IMR-90 (cell line): ENCODE results near the gene PREP.

Experiments used
- CEBPB ChIP-seq: IDR thresholded peaks from 2 replicates; pipeline ENCODE4 v1.6.1; 2012; ENCODE audit warnings: low read depth, low read length, improper control_type of control experiment
- MAFK ChIP-seq: IDR thresholded peaks from 2 replicates; pipeline ENCODE4 v1.6.1; 2012; ENCODE audit warnings: low read depth, low read length, improper control_type of control experiment
- MXI1 ChIP-seq: IDR thresholded peaks from 2 replicates; pipeline ENCODE4 v1.6.1; 2012; ENCODE audit warnings: low read depth, mild to moderate bottlenecking, low read length, moderate library complexity, borderline replicate concordance
- POLR2A ChIP-seq: IDR thresholded peaks from 2 replicates; pipeline ENCODE4 v1.6.1; 2012; ENCODE audit warnings: mild to moderate bottlenecking, low read depth, low read length
- SMC3 ChIP-seq: fragments of 150-350 bp; IDR thresholded peaks from 2 replicates; pipeline ENCODE4 v1.6.1; 2016; ENCODE audit warnings: low read depth, mild to moderate bottlenecking, antibody characterized with exemption, low read length, moderate library complexity
- TF ChIP-seq, protein P1 (sequence below): conservative IDR thresholded peaks from 2 replicates; pipeline ENCODE4 v1.5.1; 2012; ENCODE audit warnings: mild to moderate bottlenecking, low read depth, low read length, improper control_type of control experiment

- TF ChIP-seq POLR2A (no peak), CEBPB (no peak), MAFK (no peak), SMC3 (no peak), MXI1 (no peak)
- TF ChIP-seq, protein P1, sequence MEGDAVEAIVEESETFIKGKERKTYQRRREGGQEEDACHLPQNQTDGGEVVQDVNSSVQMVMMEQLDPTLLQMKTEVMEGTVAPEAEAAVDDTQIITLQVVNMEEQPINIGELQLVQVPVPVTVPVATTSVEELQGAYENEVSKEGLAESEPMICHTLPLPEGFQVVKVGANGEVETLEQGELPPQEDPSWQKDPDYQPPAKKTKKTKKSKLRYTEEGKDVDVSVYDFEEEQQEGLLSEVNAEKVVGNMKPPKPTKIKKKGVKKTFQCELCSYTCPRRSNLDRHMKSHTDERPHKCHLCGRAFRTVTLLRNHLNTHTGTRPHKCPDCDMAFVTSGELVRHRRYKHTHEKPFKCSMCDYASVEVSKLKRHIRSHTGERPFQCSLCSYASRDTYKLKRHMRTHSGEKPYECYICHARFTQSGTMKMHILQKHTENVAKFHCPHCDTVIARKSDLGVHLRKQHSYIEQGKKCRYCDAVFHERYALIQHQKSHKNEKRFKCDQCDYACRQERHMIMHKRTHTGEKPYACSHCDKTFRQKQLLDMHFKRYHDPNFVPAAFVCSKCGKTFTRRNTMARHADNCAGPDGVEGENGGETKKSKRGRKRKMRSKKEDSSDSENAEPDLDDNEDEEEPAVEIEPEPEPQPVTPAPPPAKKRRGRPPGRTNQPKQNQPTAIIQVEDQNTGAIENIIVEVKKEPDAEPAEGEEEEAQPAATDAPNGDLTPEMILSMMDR, result no peak
Measured at GRCh38 chr6:105326833-105327770, 75.8 kb downstream of the PREP start.
